Stimulated activated naive CD4-positive, alpha-beta T cell treated with Interleukin-2 at 50 U/mL for 16 hours (primary cell): ENCODE measurements around the gene TCIRG1.

Experiments
- DNase-seq: peaks from one replicate; lab custom pipeline; 2025; lab: John Stamatoyannopoulos, UW

The TCIRG1 gene

DNA sequence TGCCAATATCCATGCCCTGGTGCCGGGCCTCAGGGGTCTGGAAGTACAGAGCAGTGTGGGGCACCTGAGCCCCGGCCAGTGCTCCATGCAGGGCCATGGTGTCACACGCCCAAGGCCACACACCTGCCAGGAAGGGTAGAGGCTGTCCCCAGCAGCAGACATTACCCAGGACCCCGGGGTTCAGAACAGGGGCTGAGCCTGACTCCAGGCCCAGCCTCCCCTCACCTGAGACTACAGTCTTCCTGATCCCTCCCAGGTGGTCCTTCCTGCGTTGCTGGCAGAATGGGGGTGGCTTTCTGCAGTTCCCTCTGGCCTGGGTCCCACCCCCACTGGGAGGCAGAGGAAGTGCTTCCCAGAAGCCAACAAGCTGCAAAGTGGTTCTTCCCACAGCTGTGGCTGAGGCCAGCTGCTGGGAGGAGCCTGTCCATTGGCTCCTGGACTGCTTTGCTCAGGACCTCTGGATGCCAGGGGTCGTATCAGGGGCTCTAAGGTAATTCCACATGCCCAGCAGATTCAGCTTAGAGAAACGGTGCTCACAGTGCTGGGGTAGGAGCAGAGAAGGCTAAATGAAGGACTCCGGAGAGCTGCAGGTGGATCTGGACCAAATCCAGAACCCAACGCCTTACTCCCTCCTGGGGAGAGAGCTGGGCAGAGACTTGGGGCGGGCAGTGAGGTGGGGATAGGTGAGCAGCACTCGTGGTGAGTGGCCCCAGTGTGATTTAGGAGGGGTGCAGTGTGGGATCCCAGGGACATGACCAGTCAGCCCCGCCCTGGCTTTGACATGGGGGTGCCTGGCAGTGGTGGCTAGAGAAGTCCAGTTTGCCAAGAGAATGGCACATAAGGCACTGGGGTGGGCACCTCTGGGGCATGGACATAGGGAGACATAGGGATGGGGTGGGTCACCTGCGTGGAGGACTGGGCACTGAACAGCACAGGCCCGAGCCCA, 12.6 kb downstream of the TCIRG1 start:
- no peak for DNase-seq

DNA sequence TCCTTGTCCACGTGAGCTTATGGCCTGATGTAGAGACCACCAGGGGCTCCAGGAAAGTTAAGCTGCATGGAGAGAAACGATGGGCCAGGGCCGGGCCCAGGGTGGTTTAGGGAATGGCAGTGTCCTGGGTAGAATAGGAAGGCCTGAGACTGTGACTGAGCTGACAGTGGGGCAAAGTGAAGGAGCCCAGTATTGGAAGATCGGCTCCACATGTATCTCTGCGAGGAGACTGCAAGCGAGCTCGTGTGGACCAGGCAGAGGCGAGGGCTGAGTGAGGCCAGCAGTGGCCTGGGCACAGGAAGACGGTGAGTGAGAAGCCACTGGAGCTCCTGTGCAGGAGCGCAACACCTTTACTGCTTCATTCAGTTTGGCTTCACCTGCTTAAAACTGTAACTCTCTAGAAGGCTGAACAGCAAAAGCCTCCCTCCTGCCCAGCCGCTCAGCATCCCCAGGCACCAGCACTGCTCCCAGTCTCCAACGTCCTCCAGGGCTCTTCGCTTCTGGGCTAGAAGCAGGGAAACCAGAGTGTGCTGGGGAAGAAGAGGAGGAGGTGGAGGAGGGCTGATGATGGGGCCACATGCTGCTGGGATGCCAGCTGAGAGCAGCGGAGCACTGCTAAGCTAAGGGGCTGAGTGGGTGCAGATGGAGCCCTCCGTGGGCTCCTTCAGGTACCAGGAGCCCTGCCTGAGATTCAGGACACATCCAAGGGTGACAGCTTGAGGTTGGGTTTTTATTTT, 13.5 kb downstream of the TCIRG1 start:
- DNase-seq: no peak

DNA sequence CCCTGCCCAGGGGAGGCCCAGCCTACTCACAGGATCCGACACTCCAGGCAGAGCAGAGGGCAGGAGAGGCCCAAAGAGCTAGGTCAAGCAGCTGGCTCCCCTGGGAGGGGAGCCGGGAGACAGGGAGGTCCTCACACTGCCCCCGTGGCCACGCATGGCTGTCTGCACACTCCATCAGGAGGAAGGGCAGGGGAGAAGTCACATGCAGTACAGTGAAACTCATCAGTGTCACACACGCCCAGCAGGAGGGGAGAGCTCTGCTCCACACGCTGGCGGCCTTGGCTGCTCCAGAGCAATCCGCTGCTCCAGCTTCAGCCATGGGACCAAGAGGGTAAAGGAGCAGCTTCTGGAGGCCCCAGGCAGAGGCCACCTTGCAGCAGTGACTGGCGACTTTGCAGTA, 14.3 kb downstream of the TCIRG1 start:
- no peak for DNase-seq

DNA sequence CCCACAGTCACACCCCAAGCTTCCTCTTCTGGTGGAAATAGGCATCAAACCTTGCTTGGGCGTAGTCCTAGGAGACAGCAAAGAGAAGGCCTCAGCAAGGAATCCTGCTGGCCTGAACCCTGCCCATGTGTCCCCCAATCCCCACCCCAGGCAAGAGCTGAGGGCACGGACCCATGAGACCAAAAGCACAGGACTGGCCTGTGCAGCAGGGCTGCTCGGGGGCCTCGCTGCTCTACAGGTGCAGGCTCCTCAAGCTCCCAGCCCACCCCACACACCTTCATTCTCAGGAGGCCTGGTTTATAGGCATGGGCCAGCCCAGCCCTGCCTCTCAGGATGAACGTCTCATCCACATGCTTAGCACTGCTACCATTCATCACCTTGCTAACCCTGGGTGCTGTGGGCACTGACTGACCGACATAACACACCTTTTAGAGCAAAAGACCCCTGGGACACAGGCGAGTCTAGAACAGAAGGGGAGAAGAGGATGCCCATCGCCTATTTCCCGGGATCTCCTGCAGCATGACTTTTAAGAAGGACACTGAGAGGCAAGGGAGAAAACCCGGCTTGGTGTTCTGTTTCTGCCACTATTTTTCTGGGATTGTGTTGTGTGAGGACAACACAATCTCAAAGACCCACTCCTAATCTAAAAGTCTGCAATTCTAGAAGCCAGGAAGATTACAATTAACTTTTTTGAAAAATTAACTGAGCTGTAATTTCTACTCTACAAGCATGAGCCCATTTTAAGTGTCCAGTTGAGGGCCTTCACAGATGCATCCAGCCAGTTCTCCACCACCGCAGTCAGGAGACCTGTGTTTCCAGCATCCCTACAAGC, 15.4 kb downstream of the TCIRG1 start:
- no peak for DNase-seq

DNA sequence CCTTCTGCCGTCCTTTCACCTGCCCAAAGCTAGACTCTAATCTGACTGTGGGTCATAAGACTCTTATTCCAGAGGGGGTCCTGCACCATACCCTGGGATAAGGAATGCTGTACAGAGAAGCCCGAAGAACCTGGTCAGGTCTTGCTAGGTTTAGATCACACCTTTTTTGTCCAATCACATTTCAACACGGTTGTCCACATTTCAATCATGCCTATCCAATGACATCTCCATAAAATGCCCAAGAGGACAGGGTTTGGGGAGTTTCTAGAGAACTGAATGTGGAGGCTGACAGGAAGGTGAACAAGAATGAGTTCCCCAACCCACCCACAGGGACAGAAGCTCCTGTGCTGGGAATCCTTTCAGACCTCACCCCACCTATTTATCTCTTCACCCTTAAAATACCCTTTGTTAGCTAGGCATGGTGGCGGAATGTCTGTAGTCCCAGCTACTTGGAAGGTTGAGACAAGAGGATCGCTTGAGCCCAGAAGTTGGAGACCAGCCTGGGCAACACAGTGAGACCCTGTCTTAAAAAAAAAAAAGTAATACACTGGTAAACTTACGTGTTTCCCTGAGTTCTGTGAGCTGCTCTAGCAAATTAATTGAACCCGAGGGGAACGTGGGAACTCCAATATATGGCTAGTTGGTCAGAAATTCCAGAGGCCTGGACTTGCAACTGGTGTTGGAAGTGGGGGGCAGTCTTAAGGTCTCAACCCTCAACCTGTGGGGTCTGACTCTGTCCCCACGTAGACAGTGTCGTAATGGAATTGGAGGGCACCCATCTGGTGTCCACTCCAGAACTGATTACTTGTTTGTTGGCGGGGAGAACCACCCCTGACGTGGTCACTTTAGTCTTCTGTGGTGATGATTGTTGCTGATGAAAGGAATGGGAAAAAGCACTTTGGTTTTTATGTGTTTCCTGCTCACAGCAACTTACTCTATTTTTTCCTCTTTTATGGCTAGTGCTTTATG, 17.8 kb downstream of the TCIRG1 start:
- no peak for DNase-seq

DNA sequence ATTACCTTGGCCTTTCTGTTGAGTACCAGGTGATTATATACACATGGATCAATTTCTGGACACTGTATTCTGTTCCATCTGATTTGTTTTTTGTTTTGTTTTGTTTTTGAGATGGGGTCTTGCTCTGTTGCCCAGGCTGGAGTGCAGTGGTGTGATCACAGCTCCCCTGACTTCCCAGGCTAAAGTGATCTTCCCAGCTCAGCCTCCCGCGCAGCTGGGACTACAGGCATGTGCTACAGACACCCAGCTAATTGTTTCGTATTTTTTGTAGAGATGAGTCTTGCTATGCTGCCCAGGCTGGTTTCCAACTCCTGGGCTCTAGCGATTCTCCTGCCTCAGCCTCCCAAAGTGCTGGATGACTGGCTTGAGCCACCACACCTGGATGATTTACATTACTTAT, 19.0 kb downstream of the TCIRG1 start:
- no peak for DNase-seq

DNA sequence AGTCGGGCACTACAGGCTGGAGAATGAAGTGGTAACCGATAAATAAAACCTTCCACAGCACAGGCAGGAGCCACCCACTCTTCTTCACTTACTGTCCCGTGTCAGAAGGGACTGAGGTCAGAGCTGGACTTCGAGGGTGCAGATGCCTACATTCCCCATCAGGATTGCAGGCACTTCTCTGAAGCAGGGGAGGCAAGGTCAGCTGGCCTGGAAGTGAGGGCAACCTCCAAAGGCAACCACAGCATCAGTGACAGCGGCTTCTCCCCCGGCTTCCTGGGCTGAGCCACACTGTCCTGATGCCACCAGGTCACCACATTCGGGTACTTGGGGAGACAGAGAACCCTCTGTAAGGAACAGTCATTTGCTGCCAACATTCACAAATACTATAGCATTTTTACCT, 22.7 kb downstream of the TCIRG1 start:
- DNase-seq: no peak

DNA sequence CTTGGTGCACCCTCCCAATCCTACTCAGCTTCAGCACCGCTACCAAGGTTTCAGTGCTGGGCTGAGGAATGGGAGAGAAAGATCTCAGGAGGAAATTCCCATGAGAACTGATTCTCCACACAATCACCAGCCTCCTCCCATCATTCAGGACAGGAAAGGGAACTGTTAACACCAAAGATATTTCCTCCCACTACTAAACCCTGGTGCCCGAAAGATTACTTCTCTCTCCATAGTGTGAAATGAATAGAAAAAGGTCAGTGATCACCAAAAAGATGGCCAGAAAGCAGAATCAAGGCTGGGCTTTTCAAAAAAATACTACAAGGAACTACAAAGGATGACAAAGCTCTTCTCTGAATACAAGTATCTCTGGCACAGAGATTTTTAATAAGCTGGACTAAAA, 26.1 kb downstream of the TCIRG1 start:
- DNase-seq: no peak

DNA sequence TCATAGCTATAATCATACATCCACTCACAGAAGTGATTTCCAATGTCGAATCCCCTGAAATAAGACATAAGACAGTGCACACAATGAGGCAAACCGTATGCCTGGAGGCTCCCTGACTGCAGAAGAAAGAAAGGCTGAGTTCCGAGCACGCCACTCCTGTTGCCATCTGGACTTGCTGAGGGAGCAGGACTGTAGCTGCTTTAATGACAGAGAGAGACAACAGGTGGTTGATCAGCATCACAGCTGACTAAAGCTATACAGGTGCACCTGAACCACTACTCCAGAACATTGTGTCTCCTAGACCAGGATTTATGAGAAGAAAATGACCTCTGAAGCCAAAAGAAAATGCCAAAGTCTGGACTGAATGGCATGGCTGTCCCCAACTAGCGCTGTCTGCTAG, 27.0 kb downstream of the TCIRG1 start:
- no peak for DNase-seq

DNA sequence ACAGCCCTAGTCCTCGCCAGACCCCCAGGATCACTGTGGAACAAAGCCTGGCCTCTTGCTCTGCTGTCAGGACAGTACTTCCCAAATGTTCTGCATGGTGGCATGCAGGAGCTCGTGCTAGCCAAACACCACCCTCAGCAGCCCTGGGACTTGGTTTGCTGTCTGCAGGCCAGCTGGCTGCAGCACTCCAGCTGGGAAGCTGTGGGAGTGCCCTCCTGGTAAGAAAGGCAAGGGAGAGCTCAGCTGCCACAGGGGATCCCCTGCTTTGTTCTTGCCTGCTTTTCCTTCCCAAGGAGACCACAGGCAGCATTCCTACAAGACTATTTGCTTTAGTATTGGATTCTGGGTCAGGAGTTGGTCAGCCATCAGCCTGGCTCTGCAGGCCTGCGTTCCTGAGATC, 27.9 kb downstream of the TCIRG1 start:
- DNase-seq: no peak

DNA sequence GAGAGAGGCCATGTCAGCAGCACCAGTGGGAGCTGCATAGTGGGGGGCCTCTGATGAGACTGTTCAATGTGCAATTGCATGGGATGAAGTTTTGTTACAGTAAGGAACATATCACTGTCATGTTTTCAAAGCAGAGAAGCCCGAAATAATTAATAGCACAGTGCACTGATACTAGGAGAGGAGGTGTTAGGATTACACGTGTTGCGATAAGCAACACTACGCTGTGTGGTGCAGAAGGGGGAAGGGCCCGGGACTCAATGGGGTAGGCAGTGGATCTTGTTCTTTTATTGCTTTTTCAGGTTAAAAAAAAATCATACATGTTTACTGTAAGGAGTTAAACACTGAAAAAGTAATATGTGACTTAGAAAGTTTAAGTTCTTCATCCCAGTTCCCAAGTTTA, 29.2 kb downstream of the TCIRG1 start:
- no peak for DNase-seq

DNA sequence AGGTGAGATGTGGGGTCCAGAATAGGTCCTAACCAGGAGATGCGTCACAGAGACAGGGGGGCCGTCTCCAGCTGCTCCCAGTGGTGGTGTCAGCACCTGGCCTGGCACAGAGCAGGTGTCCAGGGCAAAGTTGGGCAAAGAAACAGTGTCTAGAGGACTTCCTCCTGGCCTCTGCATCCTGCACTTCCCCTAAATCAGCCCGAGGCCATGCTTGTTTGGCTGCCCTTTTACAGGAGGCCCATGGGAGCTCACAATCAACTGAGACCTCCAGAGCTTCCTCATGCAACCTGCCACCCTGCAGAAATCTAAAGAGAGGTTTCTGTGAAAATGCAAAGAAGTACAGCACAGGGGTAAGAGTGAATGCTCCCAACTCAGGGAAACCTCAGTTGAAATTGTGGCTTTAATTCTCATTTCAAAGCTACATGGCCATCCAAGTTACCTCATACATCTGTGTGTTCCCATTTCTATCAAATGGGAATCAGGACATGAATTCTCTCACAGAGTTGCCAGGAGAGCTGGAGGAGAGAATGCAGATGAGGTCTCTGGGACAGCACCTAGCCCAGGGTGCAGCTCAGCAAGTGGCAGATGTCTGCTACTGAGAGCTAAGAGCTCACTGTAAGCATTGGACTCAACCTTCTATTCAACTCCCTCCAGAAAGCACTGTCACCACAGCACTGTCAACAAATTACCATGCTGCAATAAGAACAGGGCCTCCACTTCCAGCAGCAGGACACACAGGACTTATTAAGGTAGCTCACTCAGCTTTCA, 32.6 kb downstream of the TCIRG1 start:
- no peak for DNase-seq

DNA sequence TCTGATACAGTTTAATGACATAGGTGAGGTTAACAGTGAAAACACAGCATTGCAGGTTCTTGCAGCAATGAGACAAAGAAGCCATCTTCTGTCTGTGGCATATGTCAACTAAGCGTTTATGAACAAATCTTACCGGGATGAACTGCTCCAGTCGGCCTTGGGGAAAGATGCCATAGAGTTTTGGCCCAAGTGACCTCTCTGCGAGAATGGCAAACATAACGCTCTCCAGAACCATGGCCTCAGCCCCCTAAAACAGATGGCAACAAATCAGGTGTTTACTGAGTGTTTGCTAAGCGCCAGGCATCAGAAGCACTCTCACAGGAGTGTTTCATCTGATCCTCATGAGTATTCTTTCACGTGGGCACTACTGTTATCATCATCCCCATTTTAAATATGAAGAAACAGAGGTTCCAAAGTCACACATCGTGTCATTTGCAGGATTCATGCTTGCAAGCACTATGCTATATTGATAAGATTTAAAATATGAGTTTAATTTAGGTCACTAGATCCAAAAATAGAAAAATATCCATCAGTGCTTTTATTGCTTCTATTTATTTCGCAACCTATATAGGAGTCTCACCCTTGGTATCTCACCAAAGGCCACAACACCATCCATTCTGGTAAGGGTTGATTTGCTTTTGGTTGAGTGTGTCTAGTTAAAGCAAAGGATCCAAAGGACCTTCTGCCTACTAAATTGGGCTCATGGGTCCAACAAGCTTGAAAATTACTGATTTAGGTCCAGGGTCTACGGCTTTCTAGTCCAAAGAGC, 35.9 kb downstream of the TCIRG1 start:
- no peak for DNase-seq

DNA sequence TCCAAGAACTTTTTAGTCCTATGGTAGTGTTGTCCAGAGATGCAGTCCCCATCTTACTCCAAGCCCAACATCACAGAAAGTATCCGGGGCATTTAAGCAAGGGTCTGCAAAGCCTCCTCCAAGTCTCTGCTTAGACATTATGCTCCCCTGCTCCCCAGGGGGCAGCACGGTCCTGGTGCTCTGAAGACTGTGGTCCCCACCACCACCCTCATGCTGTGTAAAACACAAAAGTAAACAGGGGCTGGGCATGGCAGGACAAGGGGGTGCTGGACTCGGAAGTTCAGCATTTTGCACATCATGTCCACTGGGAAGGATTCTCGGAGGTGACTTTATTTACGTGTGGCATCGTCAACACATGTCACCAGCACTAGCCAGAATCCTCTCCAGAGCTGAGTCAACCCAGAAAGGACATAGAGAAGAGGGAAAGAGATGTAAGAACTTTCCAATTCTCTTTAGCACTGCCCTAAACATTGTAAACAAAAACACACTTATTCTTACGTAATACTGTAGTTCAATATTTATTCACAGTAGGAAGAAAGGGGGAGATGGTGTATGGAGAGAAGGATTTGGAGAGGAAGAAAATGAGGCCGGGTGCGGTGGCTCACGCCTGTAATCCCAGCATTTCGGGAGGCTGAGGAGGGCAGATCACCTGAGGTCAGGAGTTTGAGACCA, 37.7 kb downstream of the TCIRG1 start:
- no peak for DNase-seq

DNA sequence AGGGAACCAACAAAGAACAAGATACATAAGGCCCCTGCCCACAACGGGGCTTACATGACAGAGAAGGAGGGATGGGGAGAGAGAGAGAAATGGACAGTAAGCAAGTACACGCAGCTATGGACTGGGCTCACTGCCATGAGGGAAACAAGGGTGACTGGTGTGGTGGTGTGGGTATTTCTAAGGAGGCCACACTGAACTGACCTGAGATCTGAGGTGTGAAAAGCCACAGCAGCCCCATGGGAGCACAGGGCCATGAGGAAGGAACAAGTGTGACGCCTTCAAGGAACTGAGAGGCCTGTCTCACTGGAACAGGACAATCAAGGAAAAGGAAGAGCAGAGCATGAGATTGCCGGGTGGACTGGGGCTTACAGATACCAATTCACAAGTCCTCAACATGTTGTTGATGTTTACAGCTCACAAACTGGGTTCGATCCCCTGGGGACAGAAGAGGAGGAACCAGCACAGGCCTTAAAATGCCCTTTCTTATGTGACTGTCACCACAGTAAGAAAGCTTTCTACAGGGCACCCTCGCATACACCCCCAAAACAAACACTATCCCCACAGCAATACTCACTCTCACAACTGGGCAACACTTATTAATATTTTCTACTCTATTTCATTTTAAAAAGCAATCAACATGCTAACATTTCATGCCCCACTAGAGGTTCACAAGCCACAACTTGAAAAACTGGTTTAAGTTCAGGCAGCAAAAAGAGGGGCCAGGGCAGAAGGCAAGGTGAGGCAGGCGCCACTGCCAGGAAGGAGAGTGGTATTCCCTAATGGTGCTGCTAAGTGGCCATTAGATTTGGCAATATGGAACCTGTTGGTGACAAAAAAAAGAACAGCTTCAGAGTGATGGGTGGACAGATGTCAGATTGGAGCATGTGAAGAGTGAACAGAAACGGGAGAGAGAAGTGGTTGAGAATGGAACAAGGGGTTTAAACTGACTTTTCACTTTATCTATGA, 39.1 kb downstream of the TCIRG1 start:
- DNase-seq: no peak

DNA sequence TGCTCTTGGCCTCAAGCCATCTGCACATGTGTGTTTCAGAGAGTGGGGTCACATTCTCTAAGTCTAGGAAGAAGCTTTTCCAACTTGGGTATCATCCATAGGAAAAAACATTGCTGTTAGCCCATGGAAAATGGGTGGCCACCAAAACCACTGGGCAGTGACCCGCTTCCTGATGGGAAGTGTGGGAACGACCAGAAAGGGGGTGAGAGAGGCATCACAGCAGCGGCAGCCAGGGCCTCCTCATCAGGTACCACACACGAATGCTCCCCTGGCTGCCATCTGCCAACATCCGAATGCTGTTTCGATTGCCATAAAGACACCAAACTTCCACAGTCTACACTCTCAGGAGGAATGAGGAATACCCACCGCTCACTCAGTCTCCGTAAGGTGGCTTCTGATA, 42.0 kb downstream of the TCIRG1 start:
- DNase-seq: no peak

DNA sequence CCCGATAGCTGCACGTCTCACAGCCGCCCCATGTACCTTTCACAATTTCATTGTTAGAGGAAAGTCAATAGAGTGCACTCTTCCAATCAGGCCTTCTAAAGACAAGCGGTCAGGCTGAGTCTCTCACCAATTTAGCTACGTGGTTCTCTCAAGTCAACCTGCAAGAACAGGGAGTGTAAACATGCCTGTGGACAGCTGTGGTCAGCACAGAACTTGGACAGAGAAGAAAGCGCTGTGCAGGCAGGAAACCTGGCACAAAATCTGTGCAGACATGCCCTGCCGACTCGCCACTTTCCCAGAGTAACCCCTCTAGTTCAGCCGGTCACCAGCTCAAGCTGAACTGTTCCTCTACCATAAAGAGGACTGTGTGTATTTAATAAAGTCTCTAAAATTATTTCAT, 42.9 kb downstream of the TCIRG1 start:
- DNase-seq: no peak

DNA sequence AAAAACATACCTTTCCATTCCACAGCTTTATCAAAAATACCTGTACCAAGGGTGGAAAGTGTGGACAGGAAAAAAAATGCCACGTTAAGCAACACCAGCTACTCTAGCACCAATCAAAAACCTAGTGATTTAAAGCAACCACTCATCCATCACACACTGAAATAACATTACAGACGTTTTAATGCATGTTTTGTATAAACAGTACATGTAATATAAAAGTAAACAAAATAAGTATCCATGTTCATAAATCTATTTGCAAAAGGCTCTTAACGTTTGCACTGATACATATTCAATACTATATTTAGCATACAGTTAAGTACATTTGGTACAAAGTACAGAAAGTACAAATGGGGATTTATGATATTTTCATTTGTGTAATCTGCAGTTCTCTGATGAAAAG, 43.7 kb downstream of the TCIRG1 start:
- no peak for DNase-seq
